ENCODE measurements around the gene ZNF445.
"Not testable (repeated sequence)": the region's sequence is repeated elsewhere in the genome, so short reads cannot be mapped to it uniquely, and the experiment has no call there.

Gene ZNF445

GRCh38 chr3:44513513-44513912, 36.0 kb upstream of the ZNF445 start:
- DNase-seq (ENCODE audit: extremely low spot score): no peak
- ChIA-PET CTCF (no interaction called here), POLR2A (no interaction called here)
- no peak for TF ChIP-seq CTCF (IDR thresholded peaks at IDR 0.05; ENCODE audit: control extremely low read depth, extremely low read depth, low read depth, missing control alignments)

- ChIA-PET POLR2A (interaction anchor here (0.6 to 1.1 kb wide), 2 partner anchors 173 to 1100 kb away, joined by 4 read pairs; partner anchors contain the start of gene TCAIM), CTCF (interaction anchor here (0.7 to 1.3 kb wide), 6 partner anchors 12 to 402 kb away, joined by 3 to 5 read pairs (median 3); no protein-coding TSS in a partner anchor)
- TF ChIP-seq CTCF (IDR thresholded peaks at IDR 0.05; ENCODE audit: control extremely low read depth, extremely low read depth, low read depth, missing control alignments): no peak
- no peak for DNase-seq (ENCODE audit: extremely low spot score)
Observed at GRCh38 chr3:44511238-44511566, 33.7 kb upstream of the ZNF445 start.

- CTCF ChIA-PET: no interaction called here
- POLR2A ChIA-PET: no interaction called here
- no peak for TF ChIP-seq CTCF (IDR thresholded peaks at IDR 0.05; ENCODE audit: control extremely low read depth, extremely low read depth, low read depth, missing control alignments)
- DNase-seq (ENCODE audit: extremely low spot score): peak; percentile 39
Observed at GRCh38 chr3:44510000-44510368, 32.5 kb upstream of the ZNF445 start.

- no peak for DNase-seq (ENCODE audit: extremely low spot score)
- POLR2A ChIA-PET: no interaction called here
- TF ChIP-seq CTCF (IDR thresholded peaks at IDR 0.05; ENCODE audit: control extremely low read depth, extremely low read depth, low read depth, missing control alignments): no peak
- CTCF ChIA-PET: no interaction called here
Observed at GRCh38 chr3:44509393-44509921, 32.0 kb upstream of the ZNF445 start.

GRCh38 chr3:44506961-44507360, 29.5 kb upstream of the ZNF445 start:
- ChIA-PET CTCF (interaction anchor here (1.6 kb wide), 1 partner anchor 183 kb away, joined by 3 read pairs; no protein-coding TSS in a partner anchor), POLR2A (no interaction called here)
- TF ChIP-seq CTCF (IDR thresholded peaks at IDR 0.05; ENCODE audit: control extremely low read depth, extremely low read depth, low read depth, missing control alignments): no peak
- no peak for DNase-seq (ENCODE audit: extremely low spot score)

GRCh38 chr3:44506556-44506955, 29.1 kb upstream of the ZNF445 start:
- no peak for DNase-seq (ENCODE audit: extremely low spot score)
- CTCF ChIA-PET: interaction anchor here (1.6 kb wide), 1 partner anchor 182 kb away, joined by 3 read pairs; no protein-coding TSS in a partner anchor
- TF ChIP-seq CTCF (IDR thresholded peaks at IDR 0.05; ENCODE audit: control extremely low read depth, extremely low read depth, low read depth, missing control alignments): no peak
- POLR2A ChIA-PET: no interaction called here

- DNase-seq (ENCODE audit: extremely low spot score): no peak
- TF ChIP-seq CTCF (IDR thresholded peaks at IDR 0.05; ENCODE audit: control extremely low read depth, extremely low read depth, low read depth, missing control alignments): no peak
- POLR2A ChIA-PET: no interaction called here
- CTCF ChIA-PET: no interaction called here
Observed at GRCh38 chr3:44504566-44504965, 27.1 kb upstream of the ZNF445 start.

- POLR2A ChIA-PET; CTCF ChIA-PET; DNase-seq (ENCODE audit: extremely low spot score): not testable (repeated sequence)
Observed at GRCh38 chr3:44503178-44503577, 25.7 kb upstream of the ZNF445 start.
